Sigmoid colon (tissue), 7 donors: ENCODE measurements around the gene TMTC2. TPM values are rescaled to one million over a fixed set of nuclear protein-coding genes. Genes with fewer than 3 reads are reported as not detected.

Source experiments
- DNase-seq: peaks from one replicate; pipeline ENCODE4 v3.0.0-alpha.2; 2019
- H3K27ac ChIP-seq, 4 donors: fragments of 200-600 bp; sonication (generic); one replicate each; pipeline ENCODE4 v1.5.1; 2016 to 2019; ENCODE audit warnings: mild to moderate bottlenecking in 1 of 4
- H3K27me3 ChIP-seq, 3 donors: fragments of 200-600 bp; sonication (generic); one replicate each; pipeline ENCODE4 v1.5.1; 2019; ENCODE audit warnings: mild to moderate bottlenecking in 1 of 3
- H3K36me3 ChIP-seq, 4 donors: fragments of 200-600 bp; sonication (generic); one replicate each; pipeline ENCODE4 v1.5.1; 2016 to 2019
- H3K4me1 ChIP-seq, 4 donors: fragments of 200-600 bp; sonication (generic); one replicate each; pipeline ENCODE4 v1.5.1; 2017 to 2019
- H3K4me3 ChIP-seq, 4 donors: fragments of 200-600 bp; sonication (generic); one replicate each; pipeline ENCODE4 v1.5.1; 2017 to 2019; ENCODE audit warnings: mild to moderate bottlenecking in 2 of 4, moderate library complexity in 1 of 4
- H3K9me3 ChIP-seq, 4 donors: fragments of 200-600 bp in 3 of 4; sonication (generic) in 3 of 4; one replicate each; pipeline versions ENCODE4 v1.5.1 to v1.6.1; 2013 to 2019
- CTCF ChIP-seq, 4 experiments: fragments of 450-650 bp in 3 of 4; fragments of 200-600 bp in 1 of 4; IDR thresholded peaks; one replicate each; pipeline ENCODE4 v1.5.1; 2016 to 2019; ENCODE audit warnings: antibody characterized with exemption in 4 of 4, mild to moderate bottlenecking in 3 of 4, moderate library complexity in 2 of 4
- EP300 ChIP-seq, 4 donors: sonication (generic); formaldehyde crosslinking; IDR thresholded peaks; one replicate each; pipeline ENCODE4 v1.6.1; 2017; ENCODE audit warnings: antibody characterized with exemption in 4 of 4
- POLR2A ChIP-seq, 2 donors: fragments of 450-650 bp; IDR thresholded peaks; one replicate each; pipeline ENCODE4 v1.6.1; 2016; ENCODE audit warnings: antibody characterized with exemption in 2 of 2, mild to moderate bottlenecking in 2 of 2, moderate library complexity in 2 of 2
- POLR2AphosphoS5 ChIP-seq, 4 donors: sonication (generic); formaldehyde crosslinking; IDR thresholded peaks; one replicate each; pipeline ENCODE4 v1.6.1; 2017; ENCODE audit warnings: antibody characterized with exemption in 4 of 4
- WGBS, 2 donors: extraction: QIAGEN DNeasy Blood & Tissue Kit; methylation state at CpG; one replicate each; pipeline ENCODE4 v1.1.7; 2013; 5-methylcytosine and 5-hydroxymethylcytosine counted together
- intact Hi-C: fragments of 100-400 bp; cut with DNase I; formaldehyde crosslinking; loops from one replicate; pipeline ENCODE4 v1.15.1; 2023
- polyA plus RNA-seq, 3 donors: library from polyadenylated mRNA; stranded (reverse); fragments of 200-250 nt; gene quantifications; one replicate each; pipeline ENCODE4 v1.2.3, GENCODE V29; 2013
- total RNA-seq, 4 donors: library from RNA; depleted of rRNA; stranded (reverse); fragments of >200 nt; gene quantifications; one replicate each; pipeline ENCODE4 v1.1.0, GENCODE V29; 2016
- donor health status: healthy with polysubstance abuse.
- donor health status: Bipolar disorder and iron deficiency.
- donor health status: healthy.

TMTC2 gene
- total and polyA plus RNA-seq, 7 donors, result 1.2 to 74.4 (median 61.2) TPM

GRCh38 chr12:83123039-83123438 is 436.3 kb downstream of the TMTC2 start:
- 15 to 65% methylated on average over 2 of the region's 2 CpGs for WGBS, 2 donors
- DNase-seq, result no peak
- TF ChIP-seq POLR2AphosphoS5 (IDR thresholded peaks at IDR 0.05) (no peak), CTCF (IDR thresholded peaks at IDR 0.05) (no peak), POLR2A (IDR thresholded peaks at IDR 0.05) (no peak), EP300 (IDR thresholded peaks at IDR 0.05) (no peak)
- intact Hi-C loops, result loop anchor here (10.0 kb wide), 1 partner anchor 438 kb away; the partner anchor contains the start of gene TMTC2
- Histone ChIP-seq H3K9me3 (no peaks in the 10 kb centered on the region), H3K4me3 (no peak overlapping the region), H3K27ac (no peak overlapping the region), H3K27me3 (no peaks in the 10 kb centered on the region), H3K4me1 (peaks cover 0 to 4% (median 0%) of the 10 kb centered on the region in 4 donors), H3K36me3 (no peaks in the 10 kb centered on the region)

GRCh38 chr12:83128540-83128939 is 441.8 kb downstream of the TMTC2 start:
- TF ChIP-seq EP300 (IDR thresholded peaks at IDR 0.05) (no peak), POLR2AphosphoS5 (IDR thresholded peaks at IDR 0.05) (no peak), CTCF (IDR thresholded peaks at IDR 0.05) (no peak), POLR2A (IDR thresholded peaks at IDR 0.05) (no peak)
- DNase-seq, result no peak
- Histone ChIP-seq H3K4me3 (no peak overlapping the region), H3K4me1 (peaks cover 0 to 28% (median 12%) of the 10 kb centered on the region in 4 donors), H3K36me3 (peaks cover 0 to 11% (median 5%) of the 10 kb centered on the region in 4 donors), H3K9me3 (no peaks in the 10 kb centered on the region), H3K27ac (no peak overlapping the region), H3K27me3 (no peaks in the 10 kb centered on the region)
- intact Hi-C loops, result loop anchor here (10.0 kb wide), 1 partner anchor 444 kb away; the partner anchor contains the start of gene TMTC2

GRCh38 chr12:83130178-83130577 is 443.5 kb downstream of the TMTC2 start:
- DNase-seq, result no peak
- H3K4me1 ChIP-seq, result peaks cover 0 to 28% (median 12%) of the 10 kb centered on the region in 4 donors
- no peaks in the 10 kb centered on the region for H3K9me3 ChIP-seq
- H3K4me3 ChIP-seq, result no peak overlapping the region
- intact Hi-C loops, result no loop called here
- peaks cover 0 to 11% (median 5%) of the 10 kb centered on the region in 4 donors for H3K36me3 ChIP-seq
- WGBS, 2 donors, result 85 to 86% methylated on average over 2 of the region's 2 CpGs
- TF ChIP-seq POLR2AphosphoS5 (IDR thresholded peaks at IDR 0.05), result no peak
- no peak for TF ChIP-seq POLR2A (IDR thresholded peaks at IDR 0.05)
- TF ChIP-seq CTCF (IDR thresholded peaks at IDR 0.05), result no peak
- TF ChIP-seq EP300 (IDR thresholded peaks at IDR 0.05), result no peak
- H3K27ac ChIP-seq, result no peak overlapping the region
- no peaks in the 10 kb centered on the region for H3K27me3 ChIP-seq

- no peaks in the 10 kb centered on the region for H3K9me3 ChIP-seq
- TF ChIP-seq CTCF (IDR thresholded peaks at IDR 0.05), result no peak
- no peak for TF ChIP-seq POLR2A (IDR thresholded peaks at IDR 0.05)
- 91 to 96% methylated on average over 2 of the region's 2 CpGs for WGBS, 2 donors
- no peaks in the 10 kb centered on the region for H3K27me3 ChIP-seq
- intact Hi-C loops, result no loop called here
- no peak overlapping the region for H3K27ac ChIP-seq
- H3K36me3 ChIP-seq, result peaks cover 0 to 11% (median 5%) of the 10 kb centered on the region in 4 donors
- H3K4me3 ChIP-seq, result no peak overlapping the region
- peaks cover 0 to 28% (median 12%) of the 10 kb centered on the region in 4 donors for H3K4me1 ChIP-seq
- DNase-seq, result no peak
Observed at GRCh38 chr12:83132360-83132759, 445.7 kb downstream of the TMTC2 start.

- 85 to 95% methylated on average over 1 of the region's 1 CpG for WGBS, 2 donors
- Histone ChIP-seq H3K4me1 (peaks cover 0 to 1% (median 0%) of the 10 kb centered on the region in 4 donors), H3K9me3 (peaks cover 0 to 4% (median 0%) of the 10 kb centered on the region in 4 donors), H3K36me3 (peaks cover 0 to 11% (median 5%) of the 10 kb centered on the region in 4 donors), H3K4me3 (no peak overlapping the region), H3K27me3 (no peaks in the 10 kb centered on the region), H3K27ac (no peak overlapping the region)
- intact Hi-C loops, result no loop called here
- no peak for TF ChIP-seq POLR2A (IDR thresholded peaks at IDR 0.05)
- no peak for TF ChIP-seq POLR2AphosphoS5 (IDR thresholded peaks at IDR 0.05)
- no peak for TF ChIP-seq EP300 (IDR thresholded peaks at IDR 0.05)
- no peak for TF ChIP-seq CTCF (IDR thresholded peaks at IDR 0.05)
- no peak for DNase-seq
Observed at GRCh38 chr12:83136411-83136810, 449.7 kb downstream of the TMTC2 start.
